Left lung (tissue), 10 donors: ENCODE results near the gene FAM200B. TPM values are rescaled to one million over a fixed set of nuclear protein-coding genes. Genes with fewer than 3 reads are reported as not detected.

Source experiments
- ATAC-seq: fragments of 200-7000 bp; cut with Tn5 transposase; one replicate; pipeline ENCODE4 v1.9.1; 2020; ENCODE audit warnings: moderate library complexity
- DNase-seq, 4 donors: peaks; one replicate each; pipeline ENCODE4 v3.0.0-alpha.2; 2013 to 2020
- H3K27ac ChIP-seq, 2 donors: fragments of 200-600 bp; sonication (generic) in 1 of 2; one replicate each; pipeline versions ENCODE4 v1.5.0 to v1.8.0; 2020 to 2021
- H3K27me3 ChIP-seq, 2 donors: fragments of 200-600 bp; sonication (generic) in 1 of 2; one replicate each; pipeline versions ENCODE4 v1.5.0 to v1.8.0; 2020 to 2021
- H3K36me3 ChIP-seq, 2 donors: fragments of 200-600 bp; sonication (generic) in 1 of 2; one replicate each; pipeline versions ENCODE4 v1.5.0 to v1.8.0; 2020 to 2021
- H3K4me1 ChIP-seq, 2 donors: fragments of 200-600 bp; one replicate each; pipeline ENCODE4 v1.8.0; 2021
- H3K4me3 ChIP-seq, 2 donors: fragments of 200-600 bp; sonication (generic) in 1 of 2; one replicate each; pipeline versions ENCODE4 v1.5.0 to v1.8.0; 2020 to 2021; ENCODE audit warnings: mild to moderate bottlenecking in 1 of 2
- H3K9me3 ChIP-seq, 2 donors: fragments of 200-600 bp; sonication (generic) in 1 of 2; one replicate each; pipeline versions ENCODE4 v1.5.0 to v1.8.0; 2020 to 2021
- CTCF ChIP-seq, 2 donors: fragments of 200-600 bp; sonication (generic) in 1 of 2; IDR thresholded peaks; one replicate each; pipeline versions ENCODE4 v1.5.0 to v1.8.0; 2021; ENCODE audit warnings: antibody characterized with exemption in 2 of 2
- intact Hi-C, 2 donors: fragments of 100-400 bp; cut with DNase I; formaldehyde crosslinking; loops; one replicate each; pipeline versions ENCODE4 v1.11.2 to v1.14.2; 2022
- polyA plus RNA-seq, 6 donors: library from polyadenylated mRNA; unstranded; fragments of 120-200 nt; gene quantifications; one replicate each; pipeline ENCODE4 v1.2.1, GENCODE V29; 2013; ENCODE audit not compliant: insufficient read length in 6 of 6
- total RNA-seq, 2 donors: library from RNA; stranded (reverse); fragmentation: NEBNext Ultra II Directional; extraction: Animal tissue kit (Norgen Biotek cat#: 25700); gene quantifications; one replicate each; pipeline ENCODE4 v1.2.1, GENCODE V29; 2021
- donor health status: DM: no; HTN: yes; CAD: no.
- donor health status: DM: no; HTN: no; CAD: no.

Gene FAM200B
- total and polyA plus RNA-seq, 8 donors, result 25.8 to 52.4 (median 45.9) TPM

GRCh38 chr4:15676899-15677298 is 4.7 kb upstream of the FAM200B start:
- Histone ChIP-seq H3K27ac (no peak overlapping the region), H3K4me1 (peaks cover 0 to 63% of the 10 kb centered on the region in 2 donors), H3K36me3 (no peaks in the 10 kb centered on the region), H3K27me3 (no peaks in the 10 kb centered on the region), H3K9me3 (no peaks in the 10 kb centered on the region), H3K4me3 (no peak overlapping the region)
- DNase-seq (no peak), ATAC-seq (no peak)
- TF ChIP-seq CTCF (IDR thresholded peaks at IDR 0.05), result no peak
- intact Hi-C loops, result no loop called here

GRCh38 chr4:15677507-15677988 is 4.1 kb upstream of the FAM200B start:
- DNase-seq (peak in 1 of 4 donors; percentile 42), ATAC-seq (peak; percentile 12)
- intact Hi-C loops, result no loop called here
- H3K27ac ChIP-seq, result no peak overlapping the region
- H3K4me1 ChIP-seq, result peaks cover 0 to 67% of the 10 kb centered on the region in 2 donors
- no peak overlapping the region for H3K4me3 ChIP-seq
- H3K27me3 ChIP-seq, result no peaks in the 10 kb centered on the region
- no peaks in the 10 kb centered on the region for H3K36me3 ChIP-seq
- TF ChIP-seq CTCF (IDR thresholded peaks at IDR 0.05), result no peak
- H3K9me3 ChIP-seq, result no peaks in the 10 kb centered on the region

- H3K4me1 ChIP-seq, result peaks cover 0 to 69% of the 10 kb centered on the region in 2 donors
- no peaks in the 10 kb centered on the region for H3K36me3 ChIP-seq
- H3K9me3 ChIP-seq, result no peaks in the 10 kb centered on the region
- DNase-seq (no peak), ATAC-seq (no peak)
- TF ChIP-seq CTCF (IDR thresholded peaks at IDR 0.05), result no peak
- H3K27ac ChIP-seq, result peak overlapping the region; percentile 51 to 95
- no peaks in the 10 kb centered on the region for H3K27me3 ChIP-seq
- H3K4me3 ChIP-seq, result peak overlapping the region; percentile 72 to 75
- intact Hi-C loops, result no loop called here
Observed at GRCh38 chr4:15681067-15681371, 608 bp upstream of the FAM200B start.

DNA sequence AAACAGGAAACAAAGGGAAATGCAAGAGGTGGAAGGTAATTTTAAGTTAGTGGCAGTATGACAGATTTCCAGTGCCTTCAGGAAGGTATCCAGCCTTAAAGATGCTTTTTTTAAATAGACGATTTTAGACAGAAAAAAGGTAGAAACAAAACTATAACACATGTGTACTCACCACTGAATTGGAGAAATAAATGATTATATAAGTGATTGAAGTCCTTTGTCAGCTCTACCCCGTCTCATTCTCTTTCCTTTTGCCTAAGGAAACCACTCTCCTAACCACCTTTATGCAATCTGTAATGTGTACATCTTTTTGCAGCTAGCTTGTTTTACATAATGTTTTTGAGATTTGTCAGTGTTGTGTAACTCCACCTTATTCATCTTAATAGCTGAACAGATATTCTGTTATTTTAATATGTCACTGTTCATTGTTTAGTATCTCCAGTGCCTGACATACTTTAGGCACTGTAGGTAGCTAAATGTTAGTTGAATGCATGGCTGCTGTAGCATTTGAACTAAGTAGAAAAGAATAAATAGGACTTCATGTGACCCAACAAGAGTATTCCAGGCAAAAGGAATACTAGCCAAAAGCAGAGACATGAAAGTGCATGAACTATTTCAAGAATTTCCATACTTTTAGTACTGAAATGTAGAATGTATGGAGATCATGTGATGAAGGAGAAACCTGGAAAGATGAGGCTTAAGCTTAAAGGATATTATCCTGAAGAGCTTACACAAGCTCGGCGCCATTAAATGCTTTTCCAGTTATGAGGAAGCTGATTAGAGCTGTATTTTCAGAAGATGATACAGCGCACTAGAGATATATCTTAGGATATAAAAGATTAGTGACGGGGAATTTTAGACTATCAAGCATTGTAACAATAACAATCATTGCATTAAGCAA is 865 bp downstream of the FAM200B start:
- H3K4me1 ChIP-seq, result peaks cover 0 to 65% of the 10 kb centered on the region in 2 donors
- no peaks in the 10 kb centered on the region for H3K27me3 ChIP-seq
- H3K9me3 ChIP-seq, result no peaks in the 10 kb centered on the region
- no peak for TF ChIP-seq CTCF (IDR thresholded peaks at IDR 0.05)
- intact Hi-C loops, result no loop called here
- ATAC-seq (peak; percentile 2), DNase-seq (no peak)
- peak overlapping the region; percentile 72 to 75 for H3K4me3 ChIP-seq
- H3K27ac ChIP-seq, result peak overlapping the region; percentile 95
- peaks cover 0 to 13% of the 10 kb centered on the region in 2 donors for H3K36me3 ChIP-seq

DNA sequence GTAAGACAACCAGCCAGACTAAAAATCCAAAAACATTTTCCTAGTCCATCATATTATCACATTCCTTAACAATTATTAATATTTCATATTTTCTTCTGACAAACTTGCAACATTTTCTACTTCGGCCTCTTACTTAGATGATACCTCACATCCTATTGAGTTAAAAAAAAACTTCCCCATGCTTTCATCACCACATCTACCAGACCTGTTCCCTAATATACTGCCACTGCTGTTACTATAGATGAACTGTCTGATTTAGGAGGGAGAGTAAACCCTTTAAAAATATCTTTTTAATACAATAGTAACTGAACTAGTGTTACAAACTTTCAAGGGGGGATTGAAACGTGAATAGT is 1.5 kb downstream of the FAM200B start:
- TF ChIP-seq CTCF (IDR thresholded peaks at IDR 0.05), result no peak
- Histone ChIP-seq H3K27ac (peak overlapping the region in 1 of 2 donors; percentile 95), H3K4me1 (peaks cover 0 to 65% of the 10 kb centered on the region in 2 donors), H3K36me3 (peaks cover 0 to 17% of the 10 kb centered on the region in 2 donors), H3K9me3 (no peaks in the 10 kb centered on the region), H3K4me3 (peak overlapping the region; percentile 72 to 75), H3K27me3 (no peaks in the 10 kb centered on the region)
- intact Hi-C loops, result no loop called here
- ATAC-seq (no peak), DNase-seq (no peak)
